ENCODE results near the gene SYCP3. TPM values are rescaled to one million over a fixed set of nuclear protein-coding genes. Genes with fewer than 3 reads are reported as not detected.

The SYCP3 gene
- total RNA-seq, 1 experiment from 2014 or later: 0.16 TPM

GRCh38 chr12:101781834-101782233 lies 42.6 kb upstream of the SYCP3 start:
- no peaks in the 10 kb centered on the region for H3K9me3 ChIP-seq
- POLR2A ChIA-PET: no interaction called here
- H3K4me1 ChIP-seq: peaks cover 4% of the 10 kb centered on the region; the same call in 1 of the 2 replicates
- no TSS peak for BruUV-seq (replicated peaks)
- H3K27me3 ChIP-seq (replicated peaks; ENCODE audit: control insufficient read depth, insufficient read depth, low read length): no peaks in the 10 kb centered on the region
- no peak overlapping the region for H3K4me3 ChIP-seq (ENCODE audit: low read depth, low read length)
- H3K36me3 ChIP-seq (ENCODE audit: control insufficient read depth, insufficient read depth, low read length): no peaks in the 10 kb centered on the region; the same call in 1 of the 2 replicates
- no peak overlapping the region for H3K4me3 Mint-ChIP-seq (ENCODE audit: unreplicated experiment)
- peaks cover 13% of the 10 kb centered on the region for H3K4me1 Mint-ChIP-seq (ENCODE audit: low read depth, unreplicated experiment)
- no peak for DNase-seq
- TF ChIP-seq CTCF (IDR thresholded peaks at IDR 0.05; ENCODE audit: insufficient read depth in 1 of 2, low read depth in 1 of 2, low read length in 1 of 2, severe bottlenecking in 1 of 2, unreplicated experiment in 1 of 2): no peak
- intact Hi-C loops (cut with micrococcal nuclease; ENCODE audit: unreplicated experiment): no loop called here
- no peaks in the 10 kb centered on the region for H3K27me3 Mint-ChIP-seq (ENCODE audit: insufficient read depth, unreplicated experiment)
- peaks cover 18% of the 10 kb centered on the region for H3K36me3 Mint-ChIP-seq (ENCODE audit: insufficient read depth, unreplicated experiment)
- no peak overlapping the region for H3K27ac Mint-ChIP-seq (ENCODE audit: unreplicated experiment)
- CTCF ChIA-PET: no interaction called here
- no peaks in the 10 kb centered on the region for H3K9me3 Mint-ChIP-seq (ENCODE audit: unreplicated experiment)

DNA sequence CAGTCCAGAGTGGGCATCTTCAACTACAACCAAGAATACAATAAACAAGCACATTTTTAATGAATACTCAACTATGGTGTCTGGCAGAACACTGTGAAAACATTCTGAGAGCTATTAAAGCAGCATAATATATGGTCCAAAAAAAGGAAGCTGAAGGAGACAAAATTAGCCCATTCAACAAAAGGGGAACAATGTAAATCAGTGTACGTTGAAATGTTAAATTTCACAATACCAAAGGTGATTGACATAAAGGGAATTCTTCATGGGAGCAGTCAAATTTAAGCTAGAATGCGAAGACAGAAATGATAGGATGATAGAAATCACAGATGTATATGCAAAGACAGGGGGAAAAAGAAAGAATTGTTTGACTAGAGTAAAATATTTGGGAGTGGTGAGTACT lies 41.3 kb upstream of the SYCP3 start:
- Mint-ChIP-seq H3K27me3 (ENCODE audit: insufficient read depth, unreplicated experiment) (no peaks in the 10 kb centered on the region), H3K36me3 (ENCODE audit: insufficient read depth, unreplicated experiment) (peaks cover 20% of the 10 kb centered on the region), H3K4me1 (ENCODE audit: low read depth, unreplicated experiment) (peaks cover 13% of the 10 kb centered on the region), H3K9me3 (ENCODE audit: unreplicated experiment) (no peaks in the 10 kb centered on the region), H3K27ac (ENCODE audit: unreplicated experiment) (no peak overlapping the region), H3K4me3 (ENCODE audit: unreplicated experiment) (no peak overlapping the region)
- no peak for TF ChIP-seq CTCF (IDR thresholded peaks at IDR 0.05; ENCODE audit: insufficient read depth in 1 of 2, low read depth in 1 of 2, low read length in 1 of 2, severe bottlenecking in 1 of 2, unreplicated experiment in 1 of 2)
- intact Hi-C loops (cut with micrococcal nuclease; ENCODE audit: unreplicated experiment): no loop called here
- Histone ChIP-seq H3K4me1 (peaks cover 4% of the 10 kb centered on the region; the same call in 1 of the 2 replicates), H3K36me3 (ENCODE audit: control insufficient read depth, insufficient read depth, low read length) (no peaks in the 10 kb centered on the region; the same call in 1 of the 2 replicates), H3K9me3 (no peaks in the 10 kb centered on the region), H3K4me3 (ENCODE audit: low read depth, low read length) (no peak overlapping the region), H3K27me3 (replicated peaks; ENCODE audit: control insufficient read depth, insufficient read depth, low read length) (no peaks in the 10 kb centered on the region)
- BruUV-seq (replicated peaks): no TSS peak
- no peak for DNase-seq
- ChIA-PET POLR2A (no interaction called here), CTCF (interaction anchor here (1.7 to 1.8 kb wide), 2 partner anchors 12 to 50 kb away, joined by 4 to 6 read pairs; partner anchors contain the start of gene GNPTAB)

- no peak overlapping the region for H3K4me3 ChIP-seq (ENCODE audit: low read depth, low read length)
- no peak for DNase-seq
- H3K9me3 Mint-ChIP-seq (ENCODE audit: unreplicated experiment): no peaks in the 10 kb centered on the region
- H3K4me1 ChIP-seq: peaks cover 4% of the 10 kb centered on the region; the same call in 1 of the 2 replicates
- ChIA-PET CTCF (interaction anchor here (1.7 to 1.8 kb wide), 2 partner anchors 13 to 51 kb away, joined by 4 to 6 read pairs; partner anchors contain the start of gene GNPTAB), POLR2A (no interaction called here)
- H3K4me3 Mint-ChIP-seq (ENCODE audit: unreplicated experiment): no peak overlapping the region
- intact Hi-C loops (cut with micrococcal nuclease; ENCODE audit: unreplicated experiment): no loop called here
- no peaks in the 10 kb centered on the region for H3K27me3 Mint-ChIP-seq (ENCODE audit: insufficient read depth, unreplicated experiment)
- H3K27ac Mint-ChIP-seq (ENCODE audit: unreplicated experiment): no peak overlapping the region
- peaks cover 13% of the 10 kb centered on the region for H3K4me1 Mint-ChIP-seq (ENCODE audit: low read depth, unreplicated experiment)
- TF ChIP-seq CTCF (IDR thresholded peaks at IDR 0.05; ENCODE audit: insufficient read depth in 1 of 2, low read depth in 1 of 2, low read length in 1 of 2, severe bottlenecking in 1 of 2, unreplicated experiment in 1 of 2): no peak
- BruUV-seq (replicated peaks): no TSS peak
- H3K27me3 ChIP-seq (replicated peaks; ENCODE audit: control insufficient read depth, insufficient read depth, low read length): no peaks in the 10 kb centered on the region
- peaks cover 17% of the 10 kb centered on the region for H3K36me3 Mint-ChIP-seq (ENCODE audit: insufficient read depth, unreplicated experiment)
- H3K9me3 ChIP-seq: no peaks in the 10 kb centered on the region
- no peaks in the 10 kb centered on the region; the same call in 1 of the 2 replicates for H3K36me3 ChIP-seq (ENCODE audit: control insufficient read depth, insufficient read depth, low read length)
These were observed 40.4 kb upstream of the SYCP3 start for GRCh38 chr12:101779626-101780025.
